Thyroid gland (tissue), 4 donors: ENCODE results near the gene TECTB.

Source experiments
- POLR2A ChIP-seq, 2 donors: fragments of 450-650 bp; IDR thresholded peaks; one replicate each; pipeline ENCODE4 v1.6.1; 2017; ENCODE audit warnings: antibody characterized with exemption in 2 of 2, mild to moderate bottlenecking in 2 of 2, moderate library complexity in 1 of 2
- TF ChIP-seq, protein P1 (sequence below), 6 experiments: fragments of 200-600 bp in 3 of 6; fragments of 450-650 bp in 3 of 6; sonication (generic) in 3 of 6; IDR thresholded peaks; one replicate each; pipeline ENCODE4 v1.5.1; 2016 to 2019; ENCODE audit warnings: antibody characterized with exemption in 6 of 6, mild to moderate bottlenecking in 2 of 6, inconsistent platforms in 1 of 6, moderate library complexity in 1 of 6

DNA sequence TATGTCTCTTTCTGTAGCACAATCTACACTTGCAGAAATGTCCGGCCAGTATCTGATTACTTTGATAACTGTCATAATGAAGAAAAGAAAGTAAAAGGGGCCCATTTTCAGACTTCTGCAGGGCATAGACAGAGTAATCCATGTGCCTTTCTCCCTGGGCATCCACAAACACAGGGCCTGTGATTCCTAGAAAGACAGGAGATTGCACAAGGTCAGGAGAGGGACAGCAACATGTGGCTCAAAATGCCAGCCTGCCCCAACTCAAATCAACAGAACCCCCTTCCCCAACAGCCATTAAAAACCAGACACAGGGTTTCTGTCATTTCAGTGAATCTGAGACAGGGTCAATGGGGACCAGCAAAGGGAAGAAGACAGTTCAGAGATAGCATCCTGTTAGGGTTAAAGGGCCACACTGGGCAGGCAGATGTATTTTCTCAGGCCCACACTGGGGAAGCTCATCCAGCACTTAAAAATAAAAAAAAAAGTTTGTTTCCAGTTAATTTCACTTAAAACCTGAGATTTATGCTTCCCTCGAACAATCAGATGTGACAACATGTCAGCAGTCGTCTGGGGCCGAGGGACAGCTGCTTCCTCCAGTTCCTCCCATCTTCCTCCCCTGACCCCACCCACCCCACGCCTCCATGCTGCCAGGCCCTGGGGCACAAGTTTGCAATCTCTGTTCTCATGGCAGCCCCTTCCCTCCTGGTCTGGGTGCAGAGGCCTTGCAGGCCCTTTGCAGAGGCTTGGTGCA lies 60.0 kb downstream of the TECTB start:
- no peak for TF ChIP-seq POLR2A (IDR thresholded peaks at IDR 0.05)
- TF ChIP-seq, protein P1, sequence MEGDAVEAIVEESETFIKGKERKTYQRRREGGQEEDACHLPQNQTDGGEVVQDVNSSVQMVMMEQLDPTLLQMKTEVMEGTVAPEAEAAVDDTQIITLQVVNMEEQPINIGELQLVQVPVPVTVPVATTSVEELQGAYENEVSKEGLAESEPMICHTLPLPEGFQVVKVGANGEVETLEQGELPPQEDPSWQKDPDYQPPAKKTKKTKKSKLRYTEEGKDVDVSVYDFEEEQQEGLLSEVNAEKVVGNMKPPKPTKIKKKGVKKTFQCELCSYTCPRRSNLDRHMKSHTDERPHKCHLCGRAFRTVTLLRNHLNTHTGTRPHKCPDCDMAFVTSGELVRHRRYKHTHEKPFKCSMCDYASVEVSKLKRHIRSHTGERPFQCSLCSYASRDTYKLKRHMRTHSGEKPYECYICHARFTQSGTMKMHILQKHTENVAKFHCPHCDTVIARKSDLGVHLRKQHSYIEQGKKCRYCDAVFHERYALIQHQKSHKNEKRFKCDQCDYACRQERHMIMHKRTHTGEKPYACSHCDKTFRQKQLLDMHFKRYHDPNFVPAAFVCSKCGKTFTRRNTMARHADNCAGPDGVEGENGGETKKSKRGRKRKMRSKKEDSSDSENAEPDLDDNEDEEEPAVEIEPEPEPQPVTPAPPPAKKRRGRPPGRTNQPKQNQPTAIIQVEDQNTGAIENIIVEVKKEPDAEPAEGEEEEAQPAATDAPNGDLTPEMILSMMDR (IDR thresholded peaks at IDR 0.05) = no peak
